Stimulated activated naive CD8-positive, alpha-beta T cell treated with anti-CD3 and anti-CD28 coated beads, Interleukin-15, Interleukin-2, amounts not matched to agents 100 ng/mL and 50 ng/mL, for 24 hours (primary cell): ENCODE measurements around the gene KRT81.
"Not testable (repeated sequence)": the region's sequence is repeated elsewhere in the genome, so short reads cannot be mapped to it uniquely, and the experiment has no call there.

Source experiments
- H3K27ac Mint-ChIP-seq: one replicate; pipeline ENCODE4 v1.8.0; 2021; ENCODE audit warnings: mild to moderate bottlenecking, mixed read lengths
- H3K27me3 Mint-ChIP-seq: one replicate; pipeline ENCODE4 v1.8.0; 2021; ENCODE audit warnings: mixed read lengths
- H3K36me3 Mint-ChIP-seq: one replicate; pipeline ENCODE4 v1.8.0; 2021; ENCODE audit warnings: low read depth, mixed read lengths
- H3K4me1 Mint-ChIP-seq: one replicate; pipeline ENCODE4 v1.8.0; 2021; ENCODE audit warnings: low read depth, mixed read lengths
- H3K4me3 Mint-ChIP-seq: one replicate; pipeline ENCODE4 v1.8.0; 2021; ENCODE audit warnings: mild to moderate bottlenecking, mixed read lengths
- H3K9me3 Mint-ChIP-seq: one replicate; pipeline ENCODE4 v1.8.0; 2021; ENCODE audit warnings: mixed read lengths

KRT81 gene

DNA sequence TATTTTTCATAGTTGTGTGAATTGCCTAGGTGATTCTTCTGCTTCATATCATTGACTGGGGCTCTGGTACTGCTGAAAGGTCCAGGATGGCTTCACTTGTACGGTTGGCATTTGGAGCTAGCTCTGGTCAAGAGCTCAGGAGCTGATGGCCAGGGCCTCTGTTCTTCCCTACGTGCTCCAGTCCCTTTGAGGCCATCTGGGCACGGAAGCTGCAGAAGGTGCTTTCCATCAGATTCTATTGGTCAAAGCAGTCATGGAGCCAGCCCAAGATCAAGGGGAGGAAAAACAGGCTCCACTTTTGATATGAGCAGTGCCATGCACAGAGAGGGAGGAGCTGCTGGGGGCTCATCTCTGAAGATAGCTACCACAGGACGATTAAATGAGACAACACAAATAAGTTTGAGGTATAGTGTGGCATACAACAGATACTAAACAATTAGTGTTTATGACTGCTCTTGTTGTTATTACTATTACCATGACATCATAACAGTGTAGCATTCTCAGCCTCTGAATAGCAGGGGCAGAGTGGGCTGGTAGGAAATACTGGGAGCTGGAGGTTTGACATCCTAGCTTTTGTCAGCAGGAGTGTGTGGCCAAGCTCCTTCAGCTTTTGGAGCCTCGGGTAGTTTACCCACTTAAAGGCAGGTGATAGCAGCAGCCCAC lies 19.4 kb upstream of the KRT81 start:
- no peaks in the 10 kb centered on the region for H3K9me3 Mint-ChIP-seq
- no peaks in the 10 kb centered on the region for H3K36me3 Mint-ChIP-seq
- no peak overlapping the region for H3K4me3 Mint-ChIP-seq
- peaks cover 7% of the 10 kb centered on the region for H3K4me1 Mint-ChIP-seq
- H3K27ac Mint-ChIP-seq, result no peak overlapping the region
- peaks cover 65% of the 10 kb centered on the region for H3K27me3 Mint-ChIP-seq

DNA sequence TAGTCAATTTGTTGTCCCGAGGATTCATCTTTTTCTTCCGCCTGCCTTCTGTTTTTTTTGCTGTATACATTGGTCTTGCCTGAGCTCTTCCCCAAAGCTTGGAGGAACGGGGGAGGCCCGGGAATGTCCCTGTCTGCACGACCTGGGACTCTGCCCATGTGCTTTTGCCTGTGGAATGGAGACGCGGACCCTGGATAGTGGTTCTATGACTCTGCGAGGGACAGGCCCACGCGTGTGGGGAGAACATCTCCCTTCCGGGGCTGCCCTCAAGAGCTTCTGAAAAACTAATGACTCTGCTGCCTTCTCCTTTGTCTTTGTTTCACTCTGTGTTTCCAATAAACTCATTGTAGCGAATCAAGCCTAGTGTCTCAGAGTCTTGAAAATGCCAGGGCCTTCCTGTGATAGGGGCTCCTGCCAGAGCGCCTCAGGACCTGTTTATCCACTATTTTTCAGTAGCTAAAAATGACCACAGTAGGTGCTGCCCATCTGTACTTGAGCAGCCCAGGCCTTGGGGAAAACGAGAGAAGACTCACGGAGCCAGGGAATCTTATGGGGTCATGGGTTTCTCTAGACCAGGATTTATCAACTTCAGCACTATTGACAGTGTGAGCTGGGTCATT lies 17.6 kb upstream of the KRT81 start:
- H3K9me3 Mint-ChIP-seq, result no peaks in the 10 kb centered on the region
- H3K36me3 Mint-ChIP-seq, result no peaks in the 10 kb centered on the region
- H3K27me3 Mint-ChIP-seq, result peaks cover 59% of the 10 kb centered on the region
- H3K4me1 Mint-ChIP-seq, result peaks cover 21% of the 10 kb centered on the region
- H3K4me3 Mint-ChIP-seq, result peak overlapping the region; percentile 43
- H3K27ac Mint-ChIP-seq, result no peak overlapping the region

DNA sequence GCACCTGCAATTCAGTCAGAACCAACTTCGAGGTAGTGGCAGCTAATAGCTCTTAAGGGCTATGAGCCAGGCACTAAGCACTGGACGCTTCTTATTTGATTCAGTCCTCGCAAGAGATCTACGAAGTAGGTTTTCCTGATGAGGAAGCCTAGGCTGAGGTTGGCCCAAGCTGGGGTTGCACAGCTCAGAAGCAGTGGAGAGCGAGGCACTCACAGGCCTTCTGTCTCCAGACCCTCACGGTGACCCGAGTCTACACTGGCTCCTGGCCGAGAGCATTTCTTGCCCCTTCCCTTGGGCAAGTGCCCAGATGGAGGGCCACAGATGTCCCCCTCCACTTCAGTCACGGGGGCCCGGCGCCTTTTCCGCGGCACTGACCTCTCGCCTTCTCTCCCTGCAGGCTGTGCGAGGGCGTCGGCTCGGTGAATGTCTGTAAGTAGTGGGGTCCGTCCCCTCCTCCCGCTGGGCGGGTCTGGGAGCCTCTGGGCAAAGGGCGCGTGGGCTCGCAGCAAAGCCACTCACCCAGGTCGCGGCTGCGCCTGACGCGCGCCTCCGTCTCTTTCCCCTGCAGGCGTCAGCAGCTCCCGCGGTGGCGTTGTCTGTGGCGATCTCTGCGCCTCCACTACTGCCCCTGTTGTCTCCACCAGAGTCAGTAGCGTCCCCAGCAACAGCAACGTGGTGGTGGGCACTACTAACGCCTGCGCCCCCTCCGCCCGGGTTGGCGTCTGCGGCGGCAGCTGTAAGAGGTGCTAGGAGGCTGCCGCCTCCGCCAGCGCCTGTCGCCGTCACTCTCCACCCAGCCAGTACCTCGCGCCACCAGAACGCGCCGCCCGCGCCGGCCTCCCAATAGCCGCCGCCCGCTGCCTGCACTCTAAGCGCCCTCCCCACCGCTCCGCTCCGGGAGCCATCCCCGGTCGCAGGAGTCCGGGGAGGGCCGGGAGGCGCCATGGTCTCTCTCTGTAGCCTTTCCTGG lies 16.8 kb upstream of the KRT81 start:
- Mint-ChIP-seq H3K27ac (no peak overlapping the region), H3K4me1 (peaks cover 21% of the 10 kb centered on the region), H3K27me3 (peaks cover 59% of the 10 kb centered on the region), H3K36me3 (no peaks in the 10 kb centered on the region), H3K9me3 (no peaks in the 10 kb centered on the region), H3K4me3 (peak overlapping the region; percentile 53)

DNA sequence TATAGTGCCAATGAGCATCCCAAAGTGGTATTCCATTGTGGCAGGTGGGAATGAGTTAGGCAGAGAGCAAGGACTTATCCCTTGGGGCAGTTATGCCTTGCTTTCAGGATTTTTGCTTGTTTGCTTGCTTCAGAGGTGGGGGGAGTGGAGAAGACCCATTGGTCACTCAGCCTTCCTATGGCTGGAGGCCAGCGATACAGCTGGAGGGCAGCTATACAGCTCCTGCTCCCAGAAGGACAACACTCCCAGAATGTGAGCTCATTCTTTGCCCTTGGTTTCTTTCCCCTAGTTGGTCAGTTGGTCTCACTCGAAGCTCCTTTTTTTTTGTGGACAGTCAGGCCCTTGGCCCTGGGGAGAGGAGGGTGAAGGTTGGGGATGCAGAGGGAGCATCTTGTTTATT lies 15.4 kb upstream of the KRT81 start:
- Mint-ChIP-seq H3K4me1 (peaks cover 21% of the 10 kb centered on the region), H3K9me3 (no peaks in the 10 kb centered on the region), H3K4me3 (no peak overlapping the region), H3K27me3 (peaks cover 53% of the 10 kb centered on the region), H3K27ac (no peak overlapping the region), H3K36me3 (no peaks in the 10 kb centered on the region)

GRCh38 chr12:52305921-52306705 lies 14.8 kb upstream of the KRT81 start:
- Mint-ChIP-seq H3K4me1 (peaks cover 21% of the 10 kb centered on the region), H3K27ac (no peak overlapping the region), H3K9me3 (no peaks in the 10 kb centered on the region), H3K4me3 (no peak overlapping the region), H3K36me3 (no peaks in the 10 kb centered on the region), H3K27me3 (peaks cover 47% of the 10 kb centered on the region)

DNA sequence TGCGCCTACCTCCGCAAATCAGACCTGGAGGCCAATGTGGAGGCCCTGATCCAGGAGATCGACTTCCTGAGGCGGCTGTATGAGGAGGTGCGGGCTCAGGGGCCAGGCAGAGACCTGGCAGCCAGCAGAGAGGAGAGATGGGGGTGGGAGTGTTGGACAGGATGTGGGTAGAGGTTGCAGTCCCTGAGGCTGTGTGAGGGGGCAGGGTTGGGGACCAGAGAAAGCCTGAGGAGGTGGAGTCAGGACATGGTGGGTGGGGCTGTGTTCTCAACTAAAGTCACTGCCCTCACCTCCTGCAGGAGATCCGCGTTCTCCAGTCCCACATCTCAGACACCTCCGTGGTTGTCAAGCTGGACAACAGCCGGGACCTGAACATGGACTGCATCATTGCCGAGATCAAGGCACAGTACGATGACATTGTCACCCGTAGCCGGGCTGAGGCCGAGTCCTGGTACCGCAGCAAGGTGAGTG lies 13.6 kb upstream of the KRT81 start:
- H3K9me3 Mint-ChIP-seq, H3K4me3 Mint-ChIP-seq, H3K27ac Mint-ChIP-seq, H3K36me3 Mint-ChIP-seq: not testable (repeated sequence)
- Mint-ChIP-seq H3K4me1 (peaks cover 21% of the 10 kb centered on the region), H3K27me3 (peaks cover 37% of the 10 kb centered on the region)

DNA sequence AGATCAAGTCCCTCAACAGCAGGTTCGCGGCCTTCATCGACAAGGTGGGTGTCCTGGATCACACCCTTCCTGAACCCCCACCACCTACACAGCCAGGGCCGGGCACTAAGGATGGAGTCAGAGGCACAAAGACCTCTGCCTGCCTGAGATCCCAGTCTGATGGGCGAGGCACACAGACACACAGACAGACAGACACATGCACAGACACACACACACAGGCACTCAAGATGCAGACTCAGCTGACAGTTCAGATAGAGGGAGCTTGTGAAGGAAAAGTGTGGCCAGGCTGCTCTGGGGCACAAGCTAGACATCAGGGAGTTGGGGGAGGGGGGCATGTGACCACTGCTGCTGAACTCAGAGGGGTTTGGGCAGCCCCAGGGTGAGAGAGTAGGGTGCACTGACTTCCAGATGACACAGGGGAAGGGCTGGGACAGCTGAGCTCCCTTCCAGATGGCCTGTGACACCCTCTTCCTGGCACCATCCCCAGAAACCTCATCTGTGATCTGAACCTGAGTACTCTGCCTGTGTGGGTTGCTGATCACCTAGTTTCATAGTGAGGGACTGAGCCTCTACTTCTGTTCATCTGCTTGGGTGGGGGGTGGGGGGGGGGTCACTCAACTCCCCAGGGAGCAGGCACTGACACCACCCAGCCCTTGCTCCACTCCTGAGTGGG lies 11.0 kb upstream of the KRT81 start:
- H3K4me3 Mint-ChIP-seq, H3K9me3 Mint-ChIP-seq, H3K36me3 Mint-ChIP-seq, H3K27ac Mint-ChIP-seq: not testable (repeated sequence)
- peaks cover 22% of the 10 kb centered on the region for H3K27me3 Mint-ChIP-seq
- H3K4me1 Mint-ChIP-seq, result peaks cover 17% of the 10 kb centered on the region

- not testable (repeated sequence) for H3K9me3 Mint-ChIP-seq, H3K4me3 Mint-ChIP-seq, H3K36me3 Mint-ChIP-seq, H3K27ac Mint-ChIP-seq
- Mint-ChIP-seq H3K4me1 (peaks cover 17% of the 10 kb centered on the region), H3K27me3 (peaks cover 15% of the 10 kb centered on the region)
These were observed 10.4 kb upstream of the KRT81 start for GRCh38 chr12:52301721-52302120.

- Mint-ChIP-seq H3K4me3 (no peak overlapping the region), H3K9me3 (no peaks in the 10 kb centered on the region), H3K27me3 (peaks cover 9% of the 10 kb centered on the region), H3K27ac (no peak overlapping the region), H3K4me1 (peaks cover 16% of the 10 kb centered on the region), H3K36me3 (no peaks in the 10 kb centered on the region)
These were observed 9.7 kb upstream of the KRT81 start for GRCh38 chr12:52300796-52301691.

DNA sequence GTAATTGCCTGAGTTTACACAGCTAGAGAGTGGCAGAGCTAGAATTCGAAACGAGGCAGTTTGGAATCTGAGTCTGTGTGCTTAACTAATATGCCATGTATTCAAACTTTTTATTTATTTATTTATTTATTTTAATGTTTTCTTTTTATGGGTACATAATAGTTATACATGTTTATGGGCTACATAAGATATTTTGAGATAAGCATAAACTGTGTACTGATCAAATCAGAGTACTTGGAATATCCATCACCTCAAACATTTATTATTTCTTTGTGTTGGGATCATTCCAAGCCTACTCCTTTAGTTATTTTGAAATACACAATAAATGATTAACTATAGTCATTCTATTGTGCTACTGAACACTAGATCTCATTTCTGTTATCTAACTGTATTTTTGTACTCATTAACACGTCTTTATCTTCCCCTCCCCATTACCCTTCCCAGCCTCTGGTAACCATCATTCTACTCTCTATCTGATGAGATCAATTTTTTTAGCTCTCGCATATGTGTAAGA lies 7.4 kb upstream of the KRT81 start:
- Mint-ChIP-seq H3K9me3 (no peaks in the 10 kb centered on the region), H3K36me3 (no peaks in the 10 kb centered on the region), H3K4me1 (no peaks in the 10 kb centered on the region), H3K27me3 (peaks cover 9% of the 10 kb centered on the region), H3K4me3 (no peak overlapping the region), H3K27ac (no peak overlapping the region)

- H3K36me3 Mint-ChIP-seq, result no peaks in the 10 kb centered on the region
- H3K27ac Mint-ChIP-seq, result no peak overlapping the region
- H3K4me1 Mint-ChIP-seq, result no peaks in the 10 kb centered on the region
- no peaks in the 10 kb centered on the region for H3K9me3 Mint-ChIP-seq
- H3K27me3 Mint-ChIP-seq, result peaks cover 9% of the 10 kb centered on the region
- H3K4me3 Mint-ChIP-seq, result no peak overlapping the region
These were observed 5.4 kb upstream of the KRT81 start for GRCh38 chr12:52296572-52297215.

DNA sequence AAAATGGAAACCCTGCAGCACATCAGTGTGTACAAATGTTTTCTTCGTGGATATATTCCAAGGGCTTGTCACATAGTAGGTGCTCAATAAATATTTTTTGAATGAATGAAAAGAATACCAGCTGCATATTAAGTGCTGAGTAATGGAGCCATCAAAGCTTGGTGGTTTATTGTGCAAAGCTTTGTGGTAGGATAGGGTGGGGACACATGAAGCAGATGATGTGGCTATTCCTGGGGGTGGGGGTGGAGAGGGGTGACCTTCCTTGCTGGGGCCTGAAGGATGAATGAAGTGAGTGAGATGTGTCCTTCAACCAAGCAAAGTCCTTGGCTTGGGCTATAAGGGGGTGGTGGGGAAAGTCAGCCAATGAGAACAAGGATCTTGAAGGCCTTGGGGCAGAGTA lies 4.3 kb upstream of the KRT81 start:
- Mint-ChIP-seq H3K4me3 (no peak overlapping the region), H3K36me3 (no peaks in the 10 kb centered on the region), H3K9me3 (no peaks in the 10 kb centered on the region), H3K27me3 (peaks cover 12% of the 10 kb centered on the region), H3K4me1 (no peaks in the 10 kb centered on the region), H3K27ac (no peak overlapping the region)

- no peaks in the 10 kb centered on the region for H3K9me3 Mint-ChIP-seq
- H3K36me3 Mint-ChIP-seq, result no peaks in the 10 kb centered on the region
- no peak overlapping the region for H3K27ac Mint-ChIP-seq
- no peaks in the 10 kb centered on the region for H3K4me1 Mint-ChIP-seq
- H3K4me3 Mint-ChIP-seq, result no peak overlapping the region
- peaks cover 12% of the 10 kb centered on the region for H3K27me3 Mint-ChIP-seq
These were observed 3.5 kb upstream of the KRT81 start for GRCh38 chr12:52294803-52295202.
